HEK293 (cell line): ENCODE results near the gene CARS1.

Experiments used
- CTCF ChIP-seq: fragments of 450-650 bp; formaldehyde crosslinking; IDR thresholded peaks from 2 replicates; pipeline ENCODE4 v1.5.1; 2016; ENCODE audit warnings: missing biosample characterization, missing genetic modification characterization
- GLI4 ChIP-seq: fragments of 450-650 bp; formaldehyde crosslinking; IDR thresholded peaks from 2 replicates; pipeline ENCODE4 v1.5.1; 2016; ENCODE audit warnings: missing biosample characterization, missing genetic modification characterization
- IKZF3 ChIP-seq: fragments of 450-650 bp; IDR thresholded peaks from 2 replicates; pipeline ENCODE4 v1.5.0; 2018; ENCODE audit warnings: missing biosample characterization, mild to moderate bottlenecking, missing genetic modification characterization, moderate library complexity
- INSM2 ChIP-seq: fragments of 450-650 bp; formaldehyde crosslinking; IDR thresholded peaks from 2 replicates; pipeline ENCODE4 v1.5.1; 2016; ENCODE audit warnings: missing biosample characterization, missing genetic modification characterization
- ZFP69B ChIP-seq: fragments of 450-650 bp; formaldehyde crosslinking; IDR thresholded peaks from 2 replicates; pipeline ENCODE4 v1.5.1; 2016; ENCODE audit warnings: missing biosample characterization, missing genetic modification characterization
- ZNF24 ChIP-seq: fragments of 450-650 bp; formaldehyde crosslinking; IDR thresholded peaks from 2 replicates; pipeline ENCODE4 v1.5.1; 2016; ENCODE audit warnings: missing biosample characterization, missing genetic modification characterization
- ZNF777 ChIP-seq: fragments of 450-650 bp; formaldehyde crosslinking; IDR thresholded peaks from 2 replicates; pipeline ENCODE4 v1.5.1; 2017; ENCODE audit warnings: missing biosample characterization, missing genetic modification characterization, borderline replicate concordance

- TF ChIP-seq IKZF3 (tag by site-specific recombination) (no peak), ZFP69B (tag by site-specific recombination) (no peak), ZNF24 (no peak), CTCF (tag by site-specific recombination) (no peak), ZNF777 (tag by site-specific recombination) (no peak), GLI4 (tag by site-specific recombination) (no peak), INSM2 (tag by site-specific recombination) (no peak)
Observed at GRCh38 chr11:3007404-3008010, 49.7 kb downstream of the CARS1 start.
